HG03095 (cell line): ENCODE data around the gene ARHGEF25.
"Not testable (repeated sequence)": the region's sequence is repeated elsewhere in the genome, so short reads cannot be mapped to it uniquely, and the experiment has no call there.

Experiments used
- ATAC-seq: cut with Tn5 transposase; IDR thresholded peaks from one replicate; pipeline ENCODE4 v1.9.1; 2021; ENCODE audit warnings: moderate library complexity; ENCODE audit not compliant: unreplicated experiment

Gene ARHGEF25

GRCh38 chr12:57585156-57585555 is 26.1 kb upstream of the ARHGEF25 start:
- ATAC-seq, result no peak

- no peak for ATAC-seq
These were observed 25.1 kb upstream of the ARHGEF25 start for GRCh38 chr12:57586128-57586527.

- ATAC-seq, result no peak
These were observed 24.3 kb upstream of the ARHGEF25 start for GRCh38 chr12:57586832-57587429.

GRCh38 chr12:57588951-57589610 is 22.2 kb upstream of the ARHGEF25 start:
- ATAC-seq, result not testable (repeated sequence)

GRCh38 chr12:57590479-57590863 is 20.8 kb upstream of the ARHGEF25 start:
- ATAC-seq, result no peak

- ATAC-seq, result peak; percentile 93
These were observed 20.1 kb upstream of the ARHGEF25 start, which contains the start of gene PIP4K2C for GRCh38 chr12:57590864-57591781. PIP4K2C (plus strand) TSS chr12:57591192; CDS start chr12:57591290, 98 bp downstream.

- ATAC-seq, result peak; percentile 9
These were observed 19.4 kb upstream of the ARHGEF25 start for GRCh38 chr12:57591782-57592325.

GRCh38 chr12:57592551-57593165 is 18.6 kb upstream of the ARHGEF25 start:
- ATAC-seq, result no peak

- no peak for ATAC-seq
These were observed 18.0 kb upstream of the ARHGEF25 start for GRCh38 chr12:57593187-57593586.

GRCh38 chr12:57600395-57600794 is 10.8 kb upstream of the ARHGEF25 start:
- no peak for ATAC-seq

GRCh38 chr12:57602544-57602943 is 8.7 kb upstream of the ARHGEF25 start:
- ATAC-seq, result no peak

GRCh38 chr12:57603324-57603723 is 7.9 kb upstream of the ARHGEF25 start:
- no peak for ATAC-seq

GRCh38 chr12:57603815-57604453 is 7.3 kb upstream of the ARHGEF25 start:
- ATAC-seq, result no peak

- ATAC-seq, result no peak
These were observed 6.7 kb upstream of the ARHGEF25 start, which contains the start of gene DTX3 for GRCh38 chr12:57604454-57604991. DTX3 (plus strand) TSS chr12:57604824; CDS start chr12:57606518, 1,694 bp downstream.

- ATAC-seq, result no peak
These were observed 6.0 kb upstream of the ARHGEF25 start for GRCh38 chr12:57604992-57605810.

GRCh38 chr12:57605811-57606311 is 5.4 kb upstream of the ARHGEF25 start:
- no peak for ATAC-seq

GRCh38 chr12:57606399-57606798 is 4.8 kb upstream of the ARHGEF25 start:
- ATAC-seq, result no peak

GRCh38 chr12:57606821-57607220 is 4.4 kb upstream of the ARHGEF25 start:
- ATAC-seq, result no peak
